HG03097 (cell line): ENCODE results near the gene TTLL12.

Source experiments
- ATAC-seq: cut with Tn5 transposase; IDR thresholded peaks from one replicate; pipeline ENCODE4 v1.9.1; 2021; ENCODE audit not compliant: unreplicated experiment, low FRiP score

TTLL12 gene

GRCh38 chr22:43186272-43187170, at the start of gene TTLL12:
TSS of gene TTLL12 (minus strand) at chr22:43187134. CDS start at chr22:43187069, 65 bp downstream.
- peak; percentile 40 for ATAC-seq

- ATAC-seq: no peak
Observed at GRCh38 chr22:43235445-43236409, 48.8 kb upstream of the TTLL12 start.

- no peak for ATAC-seq
Observed at GRCh38 chr22:43234264-43234988, 47.5 kb upstream of the TTLL12 start.

- ATAC-seq: no peak
Observed at GRCh38 chr22:43233529-43233928, 46.6 kb upstream of the TTLL12 start.

- ATAC-seq: no peak
Observed at GRCh38 chr22:43232445-43232844, 45.5 kb upstream of the TTLL12 start.

- no peak for ATAC-seq
Observed at GRCh38 chr22:43231724-43232034, 44.7 kb upstream of the TTLL12 start.

- ATAC-seq: no peak
Observed at GRCh38 chr22:43230971-43231723, 44.2 kb upstream of the TTLL12 start.

- no peak for ATAC-seq
Observed at GRCh38 chr22:43230571-43230970, 43.6 kb upstream of the TTLL12 start.

- no peak for ATAC-seq
Observed at GRCh38 chr22:43228863-43229262, 41.9 kb upstream of the TTLL12 start.

GRCh38 chr22:43228330-43228729, 41.4 kb upstream of the TTLL12 start:
- ATAC-seq: no peak

GRCh38 chr22:43227239-43227630, 40.3 kb upstream of the TTLL12 start:
- no peak for ATAC-seq

GRCh38 chr22:43226377-43227238, 39.7 kb upstream of the TTLL12 start:
- no peak for ATAC-seq

- ATAC-seq: no peak
Observed at GRCh38 chr22:43225609-43226008, 38.7 kb upstream of the TTLL12 start.

- no peak for ATAC-seq
Observed at GRCh38 chr22:43222987-43223386, 36.1 kb upstream of the TTLL12 start.

- ATAC-seq: no peak
Observed at GRCh38 chr22:43222262-43222661, 35.3 kb upstream of the TTLL12 start.

- no peak for ATAC-seq
Observed at GRCh38 chr22:43220625-43221380, 33.9 kb upstream of the TTLL12 start.

- no peak for ATAC-seq
Observed at GRCh38 chr22:43218786-43219185, 31.9 kb upstream of the TTLL12 start.

GRCh38 chr22:43217285-43218030, 30.5 kb upstream of the TTLL12 start:
- ATAC-seq: no peak
